Panc1 (cell line): ENCODE data around the gene MAP3K21. TPM values are rescaled to one million over a fixed set of nuclear protein-coding genes. Genes with fewer than 3 reads are reported as not detected.

Experiments used
- ATAC-seq: fragments of 200-7000 bp; cut with Tn5 transposase; 2 replicates; pipeline ENCODE4 v1.9.1; 2020; ENCODE audit warnings: mild to moderate bottlenecking, moderate library complexity
- BruUV-seq: library from RNA; stranded (reverse); fragments of 400-500 nt; replicated peaks from 2 replicates; lab custom pipeline; 2021; lab: Mats Ljungman, UMichigan
- CTCF ChIA-PET: fragments of 300-600 bp; sonication (Branson Sonifier 250); formaldehyde crosslinking; loops from one replicate; lab custom pipeline; 2022; ENCODE audit warnings: antibody characterized with exemption; lab: Charles Lee
- POLR2A ChIA-PET: fragments of 300-600 bp; sonication (Branson Sonifier 250); formaldehyde crosslinking; loops from one replicate; lab custom pipeline; 2022; ENCODE audit warnings: antibody characterized with exemption; lab: Charles Lee
- DNase-seq: peaks from one replicate; pipeline ENCODE4 v3.0.0-alpha.2; 2010; ENCODE audit warnings: low read depth, low spot score
- H3K27ac ChIP-seq: 2 replicates; pipeline ENCODE4 v1.5.1; 2011; ENCODE audit warnings: mild to moderate bottlenecking, low read length, inconsistent platforms
- H3K27me3 ChIP-seq: fragments of 200-500 bp; sonication (Bioruptor generic); 2 replicates; pipeline ENCODE4 v1.6.0; 2014; ENCODE audit warnings: low read length, inconsistent platforms; ENCODE audit not compliant: control insufficient read depth, insufficient read depth
- H3K36me3 ChIP-seq: fragments of 200-500 bp; sonication (Bioruptor generic); 2 replicates; pipeline ENCODE4 v1.5.1; 2014; ENCODE audit warnings: inconsistent platforms, mild to moderate bottlenecking, low read length, moderate library complexity; ENCODE audit not compliant: control insufficient read depth, insufficient read depth
- H3K4me1 ChIP-seq: 2 replicates; pipeline ENCODE4 v1.5.1; 2011; ENCODE audit warnings: inconsistent platforms, mild to moderate bottlenecking, low read length, moderate library complexity; ENCODE audit not compliant: control insufficient read depth, insufficient read depth
- H3K4me3 ChIP-seq, 2 experiments: 2 replicates each; pipeline ENCODE4 v1.5.1; 2011 to 2012; ENCODE audit warnings: low read depth in 2 of 2, low read length in 2 of 2, mild to moderate bottlenecking in 2 of 2, inconsistent platforms in 1 of 2, moderate library complexity in 1 of 2
- H3K9me3 ChIP-seq: fragments of 200-500 bp; sonication (Bioruptor generic); 2 replicates; pipeline ENCODE4 v1.5.1; 2014; ENCODE audit warnings: low read depth, mild to moderate bottlenecking, inconsistent platforms, low read length, moderate library complexity; ENCODE audit not compliant: control insufficient read depth, insufficient read depth
- POLR2AphosphoS5 ChIP-seq: IDR thresholded peaks from 2 replicates; pipeline ENCODE4 v1.6.1; 2012; ENCODE audit warnings: mild to moderate bottlenecking, low read depth, low read length, moderate library complexity
- SIN3A ChIP-seq: IDR thresholded peaks from 2 replicates; pipeline ENCODE4 v1.6.1; 2012; ENCODE audit warnings: low read depth, mild to moderate bottlenecking, low read length, moderate library complexity, borderline replicate concordance; ENCODE audit not compliant: insufficient read depth
- TCF7L2 ChIP-seq: IDR thresholded peaks from 2 replicates; pipeline ENCODE4 v1.6.1; 2011; ENCODE audit warnings: mild to moderate bottlenecking, low read depth, low read length, inconsistent platforms
- in situ Hi-C: cut with HindIII; loops from 2 replicates; pipeline ENCODE4 v1.10.0; 2016; ENCODE audit warnings: low sequenced_read_pairs, low pct_unique_long_range_greater_than_20kb
- intact Hi-C: fragments of 100-400 bp; cut with micrococcal nuclease; formaldehyde crosslinking; loops from one replicate; pipeline ENCODE4 v1.10.0; 2022; ENCODE audit not compliant: unreplicated experiment
- total RNA-seq: library from RNA; stranded (reverse); gene quantifications from one replicate; pipeline ENCODE4 v1.2.1, GENCODE V29; 2021; ENCODE audit not compliant: unreplicated experiment
- TF ChIP-seq, protein P1 (sequence below): fragments of 450-650 bp; IDR thresholded peaks from 2 replicates; pipeline ENCODE4 v1.5.1; 2017; ENCODE audit warnings: mild to moderate bottlenecking
- TF ChIP-seq, protein P2 (sequence below), 2 experiments: IDR thresholded peaks; 2 replicates each; pipeline ENCODE4 v1.6.1; 2011 to 2012; ENCODE audit warnings: low read depth in 2 of 2, control low read depth in 1 of 2, low read length in 1 of 2, mild to moderate bottlenecking in 1 of 2, moderate library complexity in 1 of 2; ENCODE audit not compliant: insufficient read depth in 1 of 2

MAP3K21 gene
- total RNA-seq, 1 experiment from 2014 or later, result 3.1 TPM

DNA sequence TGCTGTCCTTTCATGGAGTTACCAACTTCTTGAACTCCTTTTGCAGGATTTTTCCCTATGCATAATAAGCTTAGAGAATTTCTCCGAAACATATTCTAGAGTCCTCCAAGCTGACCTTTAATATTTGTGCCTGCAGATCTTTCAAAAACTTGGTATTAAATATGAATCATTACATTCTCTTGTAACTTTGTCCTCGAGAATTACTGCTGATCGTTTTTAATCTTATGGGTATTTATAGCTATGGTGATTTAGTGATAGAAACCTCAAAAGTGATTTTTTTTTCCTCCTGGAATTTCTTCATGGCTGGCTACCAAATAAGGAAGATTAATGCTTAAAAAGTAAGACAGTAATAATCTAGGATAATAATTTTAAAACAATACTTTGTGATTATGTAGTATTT is 39.1 kb downstream of the MAP3K21 start:
- Histone ChIP-seq H3K27me3 (no peaks in the 10 kb centered on the region), H3K4me3 (no peak overlapping the region), H3K36me3 (no peaks in the 10 kb centered on the region), H3K9me3 (no peaks in the 10 kb centered on the region), H3K4me1 (no peaks in the 10 kb centered on the region), H3K27ac (no peak overlapping the region)
- CTCF ChIA-PET, result interaction anchor here (0.6 kb wide), 1 partner anchor 424 kb away, joined by 5 read pairs; no protein-coding TSS in a partner anchor
- ATAC-seq (no peak), DNase-seq (no peak)
- TF ChIP-seq SIN3A (no peak), POLR2AphosphoS5 (no peak), TCF7L2 (no peak)
- TF ChIP-seq, protein P1, sequence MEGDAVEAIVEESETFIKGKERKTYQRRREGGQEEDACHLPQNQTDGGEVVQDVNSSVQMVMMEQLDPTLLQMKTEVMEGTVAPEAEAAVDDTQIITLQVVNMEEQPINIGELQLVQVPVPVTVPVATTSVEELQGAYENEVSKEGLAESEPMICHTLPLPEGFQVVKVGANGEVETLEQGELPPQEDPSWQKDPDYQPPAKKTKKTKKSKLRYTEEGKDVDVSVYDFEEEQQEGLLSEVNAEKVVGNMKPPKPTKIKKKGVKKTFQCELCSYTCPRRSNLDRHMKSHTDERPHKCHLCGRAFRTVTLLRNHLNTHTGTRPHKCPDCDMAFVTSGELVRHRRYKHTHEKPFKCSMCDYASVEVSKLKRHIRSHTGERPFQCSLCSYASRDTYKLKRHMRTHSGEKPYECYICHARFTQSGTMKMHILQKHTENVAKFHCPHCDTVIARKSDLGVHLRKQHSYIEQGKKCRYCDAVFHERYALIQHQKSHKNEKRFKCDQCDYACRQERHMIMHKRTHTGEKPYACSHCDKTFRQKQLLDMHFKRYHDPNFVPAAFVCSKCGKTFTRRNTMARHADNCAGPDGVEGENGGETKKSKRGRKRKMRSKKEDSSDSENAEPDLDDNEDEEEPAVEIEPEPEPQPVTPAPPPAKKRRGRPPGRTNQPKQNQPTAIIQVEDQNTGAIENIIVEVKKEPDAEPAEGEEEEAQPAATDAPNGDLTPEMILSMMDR, result no peak
- TF ChIP-seq, protein P2, sequence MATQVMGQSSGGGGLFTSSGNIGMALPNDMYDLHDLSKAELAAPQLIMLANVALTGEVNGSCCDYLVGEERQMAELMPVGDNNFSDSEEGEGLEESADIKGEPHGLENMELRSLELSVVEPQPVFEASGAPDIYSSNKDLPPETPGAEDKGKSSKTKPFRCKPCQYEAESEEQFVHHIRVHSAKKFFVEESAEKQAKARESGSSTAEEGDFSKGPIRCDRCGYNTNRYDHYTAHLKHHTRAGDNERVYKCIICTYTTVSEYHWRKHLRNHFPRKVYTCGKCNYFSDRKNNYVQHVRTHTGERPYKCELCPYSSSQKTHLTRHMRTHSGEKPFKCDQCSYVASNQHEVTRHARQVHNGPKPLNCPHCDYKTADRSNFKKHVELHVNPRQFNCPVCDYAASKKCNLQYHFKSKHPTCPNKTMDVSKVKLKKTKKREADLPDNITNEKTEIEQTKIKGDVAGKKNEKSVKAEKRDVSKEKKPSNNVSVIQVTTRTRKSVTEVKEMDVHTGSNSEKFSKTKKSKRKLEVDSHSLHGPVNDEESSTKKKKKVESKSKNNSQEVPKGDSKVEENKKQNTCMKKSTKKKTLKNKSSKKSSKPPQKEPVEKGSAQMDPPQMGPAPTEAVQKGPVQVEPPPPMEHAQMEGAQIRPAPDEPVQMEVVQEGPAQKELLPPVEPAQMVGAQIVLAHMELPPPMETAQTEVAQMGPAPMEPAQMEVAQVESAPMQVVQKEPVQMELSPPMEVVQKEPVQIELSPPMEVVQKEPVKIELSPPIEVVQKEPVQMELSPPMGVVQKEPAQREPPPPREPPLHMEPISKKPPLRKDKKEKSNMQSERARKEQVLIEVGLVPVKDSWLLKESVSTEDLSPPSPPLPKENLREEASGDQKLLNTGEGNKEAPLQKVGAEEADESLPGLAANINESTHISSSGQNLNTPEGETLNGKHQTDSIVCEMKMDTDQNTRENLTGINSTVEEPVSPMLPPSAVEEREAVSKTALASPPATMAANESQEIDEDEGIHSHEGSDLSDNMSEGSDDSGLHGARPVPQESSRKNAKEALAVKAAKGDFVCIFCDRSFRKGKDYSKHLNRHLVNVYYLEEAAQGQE (IDR thresholded peaks at IDR 0.05; ENCODE audit: insufficient read depth in 1 of 2, low read depth in 2 of 2, low read length in 1 of 2), result no peak
- in situ Hi-C loops (no loop called here), intact Hi-C loops (no loop called here)
- BruUV-seq, result no TSS peak
- POLR2A ChIA-PET, result no interaction called here

- ATAC-seq (no peak), DNase-seq (no peak)
- Histone ChIP-seq H3K4me1 (no peaks in the 10 kb centered on the region), H3K9me3 (no peaks in the 10 kb centered on the region), H3K27ac (no peak overlapping the region), H3K36me3 (no peaks in the 10 kb centered on the region), H3K27me3 (no peaks in the 10 kb centered on the region), H3K4me3 (no peak overlapping the region)
- CTCF ChIA-PET, result no interaction called here
- POLR2A ChIA-PET, result no interaction called here
- no TSS peak for BruUV-seq
- intact Hi-C loops (no loop called here), in situ Hi-C loops (no loop called here)
- TF ChIP-seq, protein P2 (IDR thresholded peaks at IDR 0.05; ENCODE audit: insufficient read depth in 1 of 2, low read depth in 2 of 2, low read length in 1 of 2), result no peak
- TF ChIP-seq, protein P1, result no peak
- TF ChIP-seq SIN3A (no peak), POLR2AphosphoS5 (no peak), TCF7L2 (no peak)
Observed at GRCh38 chr1:233367057-233367803, 39.7 kb downstream of the MAP3K21 start.
